Measurements from ENCODE around the gene CCR6. TPM values are rescaled to one million over a fixed set of nuclear protein-coding genes. Genes with fewer than 3 reads are reported as not detected.
A peak's percentile ranks its signal among the peaks of the same experiment; 100 is the strongest.

CCR6 gene
- total and polyA plus RNA-seq, 10 of the 15 experiments (the other 5 are each of a cell fraction or from before 2014, with no cell fraction given): 2.2 to 7.6 (median 6.7) TPM

DNA sequence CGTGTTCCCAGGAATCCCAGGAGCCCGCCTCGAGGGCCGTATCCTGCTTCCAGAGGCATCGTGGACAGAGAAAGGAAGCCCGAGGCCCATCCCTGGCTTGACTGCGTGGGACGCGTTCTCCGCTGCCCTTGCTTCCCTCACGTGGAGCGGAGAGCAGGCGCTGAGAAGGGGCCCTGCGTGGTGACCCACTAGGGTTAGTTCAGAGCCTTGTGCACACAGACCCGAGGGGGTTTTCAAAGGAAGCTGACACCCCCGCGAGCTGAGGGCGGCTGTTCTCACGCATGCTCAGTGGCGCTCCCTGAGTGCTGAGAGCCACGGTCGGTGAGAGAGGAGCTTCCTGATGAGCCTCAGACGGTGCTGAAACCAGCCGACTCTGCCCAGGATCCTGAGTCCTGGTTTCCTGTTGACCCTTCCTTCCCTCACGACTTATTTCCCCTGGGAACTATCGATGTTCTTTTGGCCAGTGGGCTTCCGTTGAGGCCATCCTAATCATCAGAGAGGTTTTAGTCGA, 28.9 kb upstream of the CCR6 start (continued):
- TF ChIP-seq WRNIP1 (IDR thresholded peaks at IDR 0.05; ENCODE audit: borderline replicate concordance, low read depth, low read length) (no peak), EED (IDR thresholded peaks at IDR 0.05; ENCODE audit: low read depth) (peak; percentile 74), CBX3 (IDR thresholded peaks at IDR 0.05; ENCODE audit: borderline replicate concordance, low read depth) (no peak), HDGF (IDR thresholded peaks at IDR 0.05) (0 out of 2 replicates have a peak, but pooled peaks have one; percentile 74), SIX5 (IDR thresholded peaks at IDR 0.05; ENCODE audit: low read depth, low read length, severe bottlenecking) (no peak), E2F8 (IDR thresholded peaks at IDR 0.05; ENCODE audit: low read depth, partially characterized antibody) (no peak), EP300 (IDR thresholded peaks at IDR 0.05; ENCODE audit: borderline replicate concordance in 1 of 2, control insufficient read depth in 1 of 2, low read depth in 2 of 2, low read length in 2 of 2) (peak; percentile 39 to 66; a peak in 2 of 4 replicates), BHLHE40 (IDR thresholded peaks at IDR 0.05; ENCODE audit: borderline replicate concordance in 1 of 2, low read depth in 2 of 2, low read length in 1 of 2) (peak; percentile 85 to 94), NR2F1 (conservative IDR thresholded peaks at IDR 0.05) (peak; percentile 84), MXI1 (IDR thresholded peaks at IDR 0.05; ENCODE audit: low read depth, low read length) (peak; percentile 77; the same call in 1 of the 2 replicates), KDM1A (IDR thresholded peaks at IDR 0.05; ENCODE audit: borderline replicate concordance) (no peak), YY1 (IDR thresholded peaks at IDR 0.05; ENCODE audit: low read depth, low read length) (peak; percentile 40; the same call in 1 of the 2 replicates), ZNF622 (IDR thresholded peaks at IDR 0.05) (no peak), ASH2L (IDR thresholded peaks at IDR 0.05; ENCODE audit: borderline replicate concordance, low read depth) (no peak), NBN (IDR thresholded peaks at IDR 0.05) (peak; percentile 66), E4F1 (IDR thresholded peaks at IDR 0.05; ENCODE audit: borderline replicate concordance, partially characterized antibody) (peak; percentile 37), MYB (IDR thresholded peaks at IDR 0.05; ENCODE audit: borderline replicate concordance, low read depth, low read length) (no peak; the same call in 1 of the 2 replicates), NFIC (IDR thresholded peaks at IDR 0.05; ENCODE audit: low read depth, low read length) (no peak; the same call in 1 of the 2 replicates), MAX (IDR thresholded peaks at IDR 0.05; ENCODE audit: low read depth, low read length) (peak; percentile 84), POLR2A (IDR thresholded peaks at IDR 0.05; ENCODE audit: low read depth, low read length) (peak; percentile 88), SP1 (IDR thresholded peaks at IDR 0.05; ENCODE audit: low read depth, low read length) (peak; percentile 43), BCL3 (IDR thresholded peaks at IDR 0.05; ENCODE audit: borderline replicate concordance, insufficient read depth, low read depth, low read length, poor library complexity, severe bottlenecking) (no peak)
- TF ChIP-seq, protein P1, sequence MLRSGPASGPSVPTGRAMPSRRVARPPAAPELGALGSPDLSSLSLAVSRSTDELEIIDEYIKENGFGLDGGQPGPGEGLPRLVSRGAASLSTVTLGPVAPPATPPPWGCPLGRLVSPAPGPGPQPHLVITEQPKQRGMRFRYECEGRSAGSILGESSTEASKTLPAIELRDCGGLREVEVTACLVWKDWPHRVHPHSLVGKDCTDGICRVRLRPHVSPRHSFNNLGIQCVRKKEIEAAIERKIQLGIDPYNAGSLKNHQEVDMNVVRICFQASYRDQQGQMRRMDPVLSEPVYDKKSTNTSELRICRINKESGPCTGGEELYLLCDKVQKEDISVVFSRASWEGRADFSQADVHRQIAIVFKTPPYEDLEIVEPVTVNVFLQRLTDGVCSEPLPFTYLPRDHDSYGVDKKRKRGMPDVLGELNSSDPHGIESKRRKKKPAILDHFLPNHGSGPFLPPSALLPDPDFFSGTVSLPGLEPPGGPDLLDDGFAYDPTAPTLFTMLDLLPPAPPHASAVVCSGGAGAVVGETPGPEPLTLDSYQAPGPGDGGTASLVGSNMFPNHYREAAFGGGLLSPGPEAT (IDR thresholded peaks at IDR 0.05; ENCODE audit: low read depth): peak; percentile 76

Data from GM12878 (cell line).